Bronchial epithelial cell (primary cell): Measurements from ENCODE around the gene GNAS-AS1. TPM values are rescaled to one million over a fixed set of nuclear protein-coding genes. Genes with fewer than 3 reads are reported as not detected.
A peak's percentile ranks its signal among the peaks of the same experiment; 100 is the strongest.

Experiments
- DNase-seq: peaks from one replicate; pipeline ENCODE4 v3.0.0-alpha.2; 2010; ENCODE audit warnings: low read depth
- FAIRE-seq: peaks from 2 replicates; lab custom pipeline; 2011; peaks lifted over from hg19 to GRCh38; lab: Jason Lieb, UNC
- H3K27me3 ChIP-seq: 2 replicates; pipeline ENCODE4 v1.5.1; 2011; ENCODE audit warnings: low read length; ENCODE audit not compliant: control insufficient read depth, insufficient read depth
- H3K36me3 ChIP-seq: 2 replicates; pipeline ENCODE4 v1.5.1; 2011; ENCODE audit warnings: low read length; ENCODE audit not compliant: control insufficient read depth, insufficient read depth
- H3K4me3 ChIP-seq: 2 replicates; pipeline ENCODE4 v1.5.1; 2011; ENCODE audit warnings: mild to moderate bottlenecking, low read depth, low read length, control low read depth
- CTCF ChIP-seq: IDR thresholded peaks from 2 replicates; pipeline ENCODE4 v1.5.1; 2011; ENCODE audit warnings: mild to moderate bottlenecking, moderate library complexity, low read length, control low read depth, inconsistent platforms; ENCODE audit not compliant: insufficient read depth, severe bottlenecking
- total RNA-seq: library from RNA; depleted of rRNA; stranded (reverse); fragments of >200 nt; gene quantifications from 2 replicates; pipeline ENCODE4 v1.2.1, GENCODE V29; 2014

Gene GNAS-AS1
- total RNA-seq, 1 donor from 2014 or later: 1.3 TPM

GRCh38 chr20:58865843-58866242 is 15.1 kb upstream of the GNAS-AS1 start:
- no peak overlapping the region for H3K4me3 ChIP-seq
- FAIRE-seq (no peak), DNase-seq (no peak)
- TF ChIP-seq CTCF: no peak
- H3K27me3 ChIP-seq: no peaks in the 10 kb centered on the region
- no peaks in the 10 kb centered on the region for H3K36me3 ChIP-seq

DNA sequence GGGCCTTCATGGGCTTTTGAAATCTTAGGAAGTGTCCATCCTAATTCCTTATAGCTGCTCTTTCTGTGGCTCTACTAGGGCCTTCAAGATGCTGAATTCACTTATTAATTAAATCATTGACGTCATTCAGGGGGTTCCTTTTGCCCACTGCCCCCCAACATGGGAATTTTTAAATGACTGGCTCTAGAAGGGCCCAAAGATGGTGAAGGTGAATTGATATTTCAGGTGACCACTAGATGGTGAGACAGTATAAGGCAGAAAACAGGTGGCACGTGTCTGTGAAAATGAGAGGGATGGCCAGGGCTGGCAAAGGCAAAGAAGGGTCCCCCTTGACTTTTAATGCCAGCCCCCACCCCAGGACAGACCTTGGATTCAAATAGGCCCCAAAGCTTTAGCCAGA is 13.6 kb upstream of the GNAS-AS1 start:
- no peak for FAIRE-seq
- no peak for DNase-seq
- TF ChIP-seq CTCF: peak; percentile 17
- H3K27me3 ChIP-seq: no peaks in the 10 kb centered on the region
- H3K36me3 ChIP-seq: no peaks in the 10 kb centered on the region
- H3K4me3 ChIP-seq: no peak overlapping the region

GRCh38 chr20:58863044-58863790 is 12.5 kb upstream of the GNAS-AS1 start:
- Histone ChIP-seq H3K4me3 (no peak overlapping the region), H3K36me3 (no peaks in the 10 kb centered on the region), H3K27me3 (no peaks in the 10 kb centered on the region)
- no peak for DNase-seq
- FAIRE-seq: no peak
- no peak for TF ChIP-seq CTCF

DNA sequence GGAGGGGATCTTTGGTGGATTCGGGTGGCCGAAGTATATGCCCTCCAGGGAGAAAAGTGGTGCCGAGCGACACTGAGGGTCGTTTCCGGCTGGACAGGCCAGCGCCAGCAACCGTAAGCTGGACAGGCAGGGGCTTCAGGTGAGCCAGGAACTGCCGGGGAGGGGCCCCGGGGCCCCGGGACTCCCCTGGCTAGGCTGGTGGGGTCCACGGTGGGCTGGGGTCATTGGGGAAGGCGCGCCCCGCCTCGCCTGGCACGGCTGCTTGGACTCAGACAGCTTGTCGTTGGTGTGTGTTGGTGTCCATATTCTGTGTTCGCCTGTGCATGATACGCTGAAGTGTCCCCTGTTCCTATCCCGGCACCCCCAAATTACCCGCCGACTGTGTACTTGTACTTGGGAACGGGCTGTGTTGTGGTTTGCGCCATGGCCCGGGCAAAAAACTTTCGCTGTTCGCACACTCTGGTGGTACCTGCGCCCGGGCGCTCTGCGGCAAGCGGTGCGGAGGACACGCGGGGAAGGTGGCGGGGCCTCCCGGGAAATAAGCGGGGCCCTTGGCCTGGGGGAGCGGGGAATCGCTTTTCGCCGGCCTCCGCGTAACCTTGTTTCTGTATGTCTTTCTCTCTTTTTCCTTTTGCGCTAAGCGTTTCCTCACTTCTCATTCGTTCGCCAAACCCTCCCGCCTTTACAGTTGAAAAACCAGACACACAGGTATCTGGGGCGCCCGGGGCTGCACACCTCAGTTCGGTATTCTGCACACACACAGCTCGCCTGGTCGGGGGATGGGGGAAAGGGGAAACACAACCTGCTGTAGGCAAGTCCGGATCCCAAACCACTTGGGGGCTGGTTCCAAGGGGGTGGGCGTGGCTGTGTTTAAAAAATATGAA is 5.0 kb upstream of the GNAS-AS1 start:
- Histone ChIP-seq H3K36me3 (no peaks in the 10 kb centered on the region), H3K27me3 (peaks cover 9% of the 10 kb centered on the region), H3K4me3 (peak overlapping the region; percentile 26)
- peak; percentile 46 for DNase-seq
- TF ChIP-seq CTCF: no peak
- FAIRE-seq: no peak

DNA sequence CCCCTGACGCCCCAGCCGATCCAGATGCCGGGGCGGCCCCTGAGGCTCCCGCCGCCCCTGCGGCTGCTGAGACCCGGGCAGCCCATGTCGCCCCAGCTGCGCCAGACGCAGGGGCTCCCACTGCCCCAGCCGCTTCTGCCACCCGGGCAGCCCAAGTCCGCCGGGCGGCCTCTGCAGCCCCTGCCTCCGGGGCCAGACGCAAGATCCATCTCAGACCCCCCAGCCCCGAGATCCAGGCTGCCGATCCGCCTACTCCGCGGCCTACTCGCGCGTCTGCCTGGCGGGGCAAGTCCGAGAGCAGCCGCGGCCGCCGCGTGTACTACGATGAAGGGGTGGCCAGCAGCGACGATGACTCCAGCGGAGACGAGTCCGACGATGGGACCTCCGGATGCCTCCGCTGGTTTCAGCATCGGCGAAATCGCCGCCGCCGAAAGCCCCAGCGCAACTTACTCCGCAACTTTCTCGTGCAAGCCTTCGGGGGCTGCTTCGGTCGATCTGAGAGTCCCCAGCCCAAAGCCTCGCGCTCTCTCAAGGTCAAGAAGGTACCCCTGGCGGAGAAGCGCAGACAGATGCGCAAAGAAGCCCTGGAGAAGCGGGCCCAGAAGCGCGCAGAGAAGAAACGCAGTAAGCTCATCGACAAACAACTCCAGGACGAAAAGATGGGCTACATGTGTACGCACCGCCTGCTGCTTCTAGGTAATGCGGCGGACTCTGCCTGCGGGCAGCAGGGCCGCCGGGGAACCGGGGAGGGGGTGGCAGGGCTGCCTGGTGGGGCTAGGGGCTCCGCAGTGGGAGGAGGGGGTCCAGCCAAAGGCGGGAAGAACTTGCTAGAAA is 4.2 kb upstream of the GNAS-AS1 start:
- Histone ChIP-seq H3K4me3 (peak overlapping the region; percentile 16), H3K36me3 (no peaks in the 10 kb centered on the region), H3K27me3 (peaks cover 9% of the 10 kb centered on the region)
- DNase-seq (no peak), FAIRE-seq (no peak)
- no peak for TF ChIP-seq CTCF
